Natural killer cell (primary cell): ENCODE results near the gene PRICKLE2. TPM values are rescaled to one million over a fixed set of nuclear protein-coding genes. Genes with fewer than 3 reads are reported as not detected.

Source experiments
- ATAC-seq, 3 donors: fragments of 150-1000 bp in 2 of 3; fragments of 200-7000 bp in 1 of 3; cut with Tn5 transposase; 1 replicate in 1 of 3; 2 replicates in 2 of 3; pipeline ENCODE4 v1.10.0; 2021; ENCODE audit warnings: mild to moderate bottlenecking in 2 of 3, moderate library complexity in 2 of 3
- DNase-seq, 2 donors: peaks; one replicate each; pipeline versions ENCODE4 v3.0.0 to v3.0.0-alpha.2; 2013 to 2021; ENCODE audit warnings: mixed read lengths in 1 of 2
- H3K27ac ChIP-seq: one replicate; pipeline ENCODE4 v1.5.1; 2013; ENCODE audit warnings: mild to moderate bottlenecking, low read length
- H3K27me3 ChIP-seq: one replicate; pipeline ENCODE4 v1.6.1; 2013; ENCODE audit warnings: low read length; ENCODE audit not compliant: control insufficient read depth, insufficient read depth
- H3K36me3 ChIP-seq: one replicate; pipeline ENCODE4 v1.6.1; 2013; ENCODE audit warnings: low read length; ENCODE audit not compliant: control insufficient read depth, insufficient read depth
- H3K4me1 ChIP-seq: one replicate; pipeline ENCODE4 v1.6.1; 2013; ENCODE audit warnings: low read length; ENCODE audit not compliant: control insufficient read depth, insufficient read depth
- H3K4me3 ChIP-seq: one replicate; pipeline ENCODE4 v1.5.1; 2013; ENCODE audit warnings: low read length
- H3K9me3 ChIP-seq: one replicate; pipeline ENCODE4 v1.6.1; 2013; ENCODE audit warnings: low read length; ENCODE audit not compliant: control insufficient read depth, insufficient read depth
- H3K27ac Mint-ChIP-seq, 2 donors: one replicate each; pipeline ENCODE4 v1.8.0; 2022; ENCODE audit warnings: mild to moderate bottlenecking in 2 of 2, mixed read lengths in 2 of 2, moderate library complexity in 1 of 2
- H3K27me3 Mint-ChIP-seq, 2 donors: one replicate each; pipeline ENCODE4 v1.8.0; 2022; ENCODE audit warnings: low read depth in 2 of 2, mixed read lengths in 2 of 2
- H3K36me3 Mint-ChIP-seq: one replicate; pipeline ENCODE4 v1.8.0; 2022; ENCODE audit warnings: mixed read lengths
- H3K4me1 Mint-ChIP-seq, 2 donors: one replicate each; pipeline ENCODE4 v1.8.0; 2022; ENCODE audit warnings: mixed read lengths in 2 of 2
- H3K4me3 Mint-ChIP-seq: one replicate; pipeline ENCODE4 v1.8.0; 2022; ENCODE audit warnings: mild to moderate bottlenecking, moderate library complexity, mixed read lengths
- H3K9me3 Mint-ChIP-seq, 2 donors: one replicate each; pipeline ENCODE4 v1.8.0; 2022; ENCODE audit warnings: mixed read lengths in 2 of 2
- WGBS: methylation state at CpG from one replicate; pipeline ENCODE4 v1.1.7; 2013; ENCODE audit warnings: missing lambda C conversion rate; ENCODE audit not compliant: insufficient coverage; 5-methylcytosine and 5-hydroxymethylcytosine counted together
- intact Hi-C: fragments of 100-400 bp; cut with micrococcal nuclease; formaldehyde crosslinking; loops from one replicate; pipeline ENCODE4 v1.14.2; 2022
- total RNA-seq, 4 donors: library from RNA; stranded (reverse); fragments of 120-200 nt in 1 of 4; gene quantifications; one replicate each; pipeline versions ENCODE4 v1.2.3 to v1.2.4, GENCODE V29; 2013 to 2022
- TF ChIP-seq, protein P1 (sequence below): fragments of 200-600 bp; IDR thresholded peaks from one replicate; pipeline ENCODE4 v1.8.0; 2022; ENCODE audit warnings: antibody characterized with exemption

Gene PRICKLE2
- total RNA-seq, 3 donors from 2014 or later (not counting 1 experiment from before 2014, with no cell fraction given) = 0.07 to 3.3 (median 1.8) TPM

- H3K27me3 Mint-ChIP-seq = no peaks in the 10 kb centered on the region
- no peaks in the 10 kb centered on the region for H3K9me3 ChIP-seq
- ATAC-seq (no peak), DNase-seq (no peak)
- no peaks in the 10 kb centered on the region for H3K36me3 Mint-ChIP-seq
- H3K9me3 Mint-ChIP-seq = peaks cover 3 to 8% of the 10 kb centered on the region in 2 donors
- no peaks in the 10 kb centered on the region for H3K4me1 Mint-ChIP-seq
- 93% methylated on average over 6 of the region's 6 CpGs for WGBS
- H3K36me3 ChIP-seq = no peaks in the 10 kb centered on the region
- no peak overlapping the region for H3K27ac Mint-ChIP-seq
- no peak overlapping the region for H3K4me3 ChIP-seq
- H3K27me3 ChIP-seq = no peaks in the 10 kb centered on the region
- H3K27ac ChIP-seq = no peak overlapping the region
- TF ChIP-seq, protein P1, sequence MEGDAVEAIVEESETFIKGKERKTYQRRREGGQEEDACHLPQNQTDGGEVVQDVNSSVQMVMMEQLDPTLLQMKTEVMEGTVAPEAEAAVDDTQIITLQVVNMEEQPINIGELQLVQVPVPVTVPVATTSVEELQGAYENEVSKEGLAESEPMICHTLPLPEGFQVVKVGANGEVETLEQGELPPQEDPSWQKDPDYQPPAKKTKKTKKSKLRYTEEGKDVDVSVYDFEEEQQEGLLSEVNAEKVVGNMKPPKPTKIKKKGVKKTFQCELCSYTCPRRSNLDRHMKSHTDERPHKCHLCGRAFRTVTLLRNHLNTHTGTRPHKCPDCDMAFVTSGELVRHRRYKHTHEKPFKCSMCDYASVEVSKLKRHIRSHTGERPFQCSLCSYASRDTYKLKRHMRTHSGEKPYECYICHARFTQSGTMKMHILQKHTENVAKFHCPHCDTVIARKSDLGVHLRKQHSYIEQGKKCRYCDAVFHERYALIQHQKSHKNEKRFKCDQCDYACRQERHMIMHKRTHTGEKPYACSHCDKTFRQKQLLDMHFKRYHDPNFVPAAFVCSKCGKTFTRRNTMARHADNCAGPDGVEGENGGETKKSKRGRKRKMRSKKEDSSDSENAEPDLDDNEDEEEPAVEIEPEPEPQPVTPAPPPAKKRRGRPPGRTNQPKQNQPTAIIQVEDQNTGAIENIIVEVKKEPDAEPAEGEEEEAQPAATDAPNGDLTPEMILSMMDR = no peak
- H3K4me1 ChIP-seq = no peaks in the 10 kb centered on the region
- intact Hi-C loops = no loop called here
- no peak overlapping the region for H3K4me3 Mint-ChIP-seq
Measured at GRCh38 chr3:64253689-64254088, 28.4 kb upstream of the PRICKLE2 start.

DNA sequence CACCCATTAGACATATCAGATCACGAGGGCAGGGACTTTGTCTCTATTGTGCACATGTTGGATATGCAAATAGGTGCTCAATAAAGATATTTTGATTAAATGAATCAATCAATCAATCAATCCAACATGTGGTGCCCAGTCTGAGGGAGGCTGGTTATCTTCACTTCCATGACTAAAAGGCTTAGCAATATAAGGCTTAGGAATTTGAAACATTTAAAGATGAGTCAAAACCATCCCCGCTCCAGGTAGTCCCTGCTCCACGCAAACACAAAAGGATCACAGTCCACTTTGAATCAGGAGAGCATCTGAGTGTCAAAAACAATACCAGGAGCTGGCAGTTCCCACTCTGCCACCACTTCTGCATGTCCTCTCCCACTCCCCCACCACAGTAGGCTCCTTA, 25.8 kb upstream of the PRICKLE2 start:
- Histone ChIP-seq H3K9me3 (no peaks in the 10 kb centered on the region), H3K27ac (no peak overlapping the region), H3K4me3 (no peak overlapping the region), H3K27me3 (no peaks in the 10 kb centered on the region), H3K4me1 (no peaks in the 10 kb centered on the region), H3K36me3 (no peaks in the 10 kb centered on the region)
- Mint-ChIP-seq H3K27ac (no peak overlapping the region), H3K9me3 (peaks cover 3 to 9% of the 10 kb centered on the region in 2 donors), H3K36me3 (no peaks in the 10 kb centered on the region), H3K27me3 (no peaks in the 10 kb centered on the region), H3K4me1 (no peaks in the 10 kb centered on the region), H3K4me3 (no peak overlapping the region)
- intact Hi-C loops = no loop called here
- WGBS = 96% methylated on average over 2 of the region's 3 CpGs
- no peak for ATAC-seq
- TF ChIP-seq, protein P1 = no peak
- DNase-seq = no peak

- intact Hi-C loops = no loop called here
- no peaks in the 10 kb centered on the region for H3K36me3 Mint-ChIP-seq
- WGBS = 91% methylated on average over 4 of the region's 4 CpGs
- Histone ChIP-seq H3K36me3 (no peaks in the 10 kb centered on the region), H3K9me3 (no peaks in the 10 kb centered on the region), H3K27me3 (no peaks in the 10 kb centered on the region), H3K27ac (no peak overlapping the region), H3K4me3 (no peak overlapping the region), H3K4me1 (no peaks in the 10 kb centered on the region)
- TF ChIP-seq, protein P1 = no peak
- H3K27ac Mint-ChIP-seq = no peak overlapping the region
- peaks cover 3 to 10% of the 10 kb centered on the region in 2 donors for H3K9me3 Mint-ChIP-seq
- DNase-seq (no peak), ATAC-seq (no peak)
- no peaks in the 10 kb centered on the region for H3K4me1 Mint-ChIP-seq
- H3K4me3 Mint-ChIP-seq = no peak overlapping the region
- no peaks in the 10 kb centered on the region for H3K27me3 Mint-ChIP-seq
Measured at GRCh38 chr3:64247991-64248646, 22.9 kb upstream of the PRICKLE2 start.
